ENCODE data around the gene SHISA8.
A peak's percentile ranks its signal among the peaks of the same experiment; 100 is the strongest.

The SHISA8 gene

DNA sequence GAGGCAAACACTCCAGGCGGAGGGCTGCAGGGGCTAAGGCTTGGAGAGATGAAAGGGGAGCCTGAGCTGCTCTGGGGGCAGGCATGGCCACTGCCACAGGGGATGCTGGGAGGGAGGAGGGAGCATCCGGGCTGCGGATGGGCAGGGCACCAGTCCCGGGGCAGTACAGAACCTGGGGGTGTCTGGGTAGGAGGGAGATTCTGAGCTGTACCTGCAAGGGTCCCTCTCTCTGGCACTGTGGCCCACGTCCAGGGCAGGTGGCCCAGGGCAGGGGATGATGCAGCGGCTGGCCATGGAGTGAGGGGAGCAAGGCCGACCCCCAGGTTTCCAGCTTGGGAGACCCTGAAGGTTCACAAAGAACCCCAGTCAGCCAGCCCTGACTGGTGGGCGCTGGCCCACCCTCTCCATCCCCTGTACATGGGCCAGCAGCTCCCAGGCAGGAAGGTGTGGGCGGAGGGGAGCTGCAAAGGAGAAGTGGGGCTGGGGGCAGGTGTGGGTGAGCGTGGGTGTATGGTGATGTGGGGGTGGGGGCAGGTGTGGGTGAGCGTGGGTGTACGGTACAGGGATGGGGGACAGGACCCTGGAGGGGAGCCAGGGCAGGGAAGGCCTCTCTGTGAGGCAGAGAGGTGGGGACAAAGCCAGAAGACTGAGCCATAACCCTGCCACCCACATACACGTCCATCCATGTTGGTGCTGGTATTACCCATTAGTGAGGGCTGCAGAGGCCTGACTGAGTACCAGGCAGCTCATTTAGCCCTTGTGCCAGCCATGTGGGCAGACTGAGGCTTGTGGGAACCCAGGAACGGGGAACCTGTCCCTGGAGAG is 13.9 kb upstream of the SHISA8 start:
- no peak overlapping the region for H3K27ac ChIP-seq (ENCODE audit: low read depth, low read length)
- H3K36me3 ChIP-seq (ENCODE audit: control insufficient read depth, insufficient read depth, low read length) = no peaks in the 10 kb centered on the region
- H3K4me3 ChIP-seq (ENCODE audit: low read length) = no peak overlapping the region
- H3K9ac ChIP-seq (ENCODE audit: low read length) = no peak overlapping the region
- H3K27me3 ChIP-seq (ENCODE audit: control insufficient read depth, insufficient read depth, low read length) = peaks cover 8% of the 10 kb centered on the region
- no peaks in the 10 kb centered on the region for H3K4me1 ChIP-seq (ENCODE audit: control insufficient read depth, insufficient read depth, low read length)

DNA sequence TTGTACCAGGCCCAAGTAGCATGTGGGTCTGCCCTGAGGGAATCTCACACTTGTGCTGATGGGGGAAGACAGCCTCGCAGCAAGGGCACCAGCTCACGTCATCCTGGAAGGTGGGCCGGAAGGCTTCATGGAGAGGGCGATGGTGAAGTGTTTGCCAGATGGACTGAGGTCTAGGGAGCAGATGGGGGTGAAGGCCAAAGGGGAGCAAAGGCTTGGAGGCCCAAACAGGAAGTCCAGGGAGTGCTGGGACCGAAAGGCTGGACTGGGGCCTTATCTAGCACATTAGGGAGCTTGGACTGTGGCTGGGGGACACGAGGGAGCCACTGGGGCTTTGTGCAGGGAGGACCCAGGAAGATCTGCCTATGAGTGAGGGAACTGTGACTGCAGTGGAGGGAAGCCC is 12.9 kb upstream of the SHISA8 start:
- no peak overlapping the region for H3K27ac ChIP-seq (ENCODE audit: low read depth, low read length)
- no peak overlapping the region for H3K4me3 ChIP-seq (ENCODE audit: low read length)
- no peak overlapping the region for H3K9ac ChIP-seq (ENCODE audit: low read length)
- no peaks in the 10 kb centered on the region for H3K4me1 ChIP-seq (ENCODE audit: control insufficient read depth, insufficient read depth, low read length)
- no peaks in the 10 kb centered on the region for H3K36me3 ChIP-seq (ENCODE audit: control insufficient read depth, insufficient read depth, low read length)
- H3K27me3 ChIP-seq (ENCODE audit: control insufficient read depth, insufficient read depth, low read length) = peaks cover 9% of the 10 kb centered on the region

GRCh38 chr22:41925783-41926460 is 11.0 kb upstream of the SHISA8 start:
- H3K9ac ChIP-seq (ENCODE audit: low read length) = peak overlapping the region; percentile 49
- no peaks in the 10 kb centered on the region for H3K36me3 ChIP-seq (ENCODE audit: control insufficient read depth, insufficient read depth, low read length)
- H3K27ac ChIP-seq (ENCODE audit: low read depth, low read length) = no peak overlapping the region
- H3K4me3 ChIP-seq (ENCODE audit: low read length) = peak overlapping the region; percentile 54
- no peaks in the 10 kb centered on the region for H3K4me1 ChIP-seq (ENCODE audit: control insufficient read depth, insufficient read depth, low read length)
- H3K27me3 ChIP-seq (ENCODE audit: control insufficient read depth, insufficient read depth, low read length) = peaks cover 10% of the 10 kb centered on the region

- Histone ChIP-seq H3K27me3 (ENCODE audit: control insufficient read depth, insufficient read depth, low read length) (peaks cover 12% of the 10 kb centered on the region), H3K4me3 (ENCODE audit: low read length) (no peak overlapping the region), H3K9ac (ENCODE audit: low read length) (no peak overlapping the region), H3K27ac (ENCODE audit: low read depth, low read length) (no peak overlapping the region), H3K4me1 (ENCODE audit: control insufficient read depth, insufficient read depth, low read length) (no peaks in the 10 kb centered on the region), H3K36me3 (ENCODE audit: control insufficient read depth, insufficient read depth, low read length) (no peaks in the 10 kb centered on the region)
Measured at GRCh38 chr22:41923595-41924276, 8.9 kb upstream of the SHISA8 start.

DNA sequence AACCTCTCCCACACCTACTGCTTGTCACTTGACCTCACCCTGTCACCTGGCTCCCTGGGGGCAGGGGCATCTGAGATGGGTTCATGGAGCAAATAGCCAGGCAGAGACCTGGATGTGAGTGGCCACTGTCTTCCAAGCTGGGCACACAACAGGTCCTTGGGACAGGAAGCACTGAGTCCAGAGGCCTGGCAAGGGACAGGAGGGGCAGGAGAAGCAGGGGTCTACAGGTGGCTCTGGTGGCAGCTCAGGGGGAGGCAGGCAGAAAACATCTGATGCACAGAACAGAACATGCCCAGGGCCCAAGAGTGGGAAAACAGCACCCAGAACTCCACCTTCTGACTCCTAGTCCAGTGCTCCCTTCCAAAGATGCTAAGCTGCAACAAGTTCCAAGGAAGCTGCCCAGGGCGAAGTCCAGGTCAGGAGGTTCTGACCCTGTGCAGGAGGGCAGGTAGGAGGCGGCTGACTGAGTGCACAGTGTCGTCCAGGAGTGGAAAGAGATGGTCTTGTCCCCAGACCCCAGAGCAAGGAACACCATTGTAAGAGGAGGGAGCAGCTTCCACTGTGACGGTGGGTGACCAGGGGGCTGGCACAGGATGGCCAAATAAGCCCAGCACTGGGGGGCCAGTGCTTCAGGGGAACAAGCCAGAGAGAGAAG is 8.2 kb upstream of the SHISA8 start:
- Histone ChIP-seq H3K9ac (ENCODE audit: low read length) (no peak overlapping the region), H3K36me3 (ENCODE audit: control insufficient read depth, insufficient read depth, low read length) (no peaks in the 10 kb centered on the region), H3K27ac (ENCODE audit: low read depth, low read length) (no peak overlapping the region), H3K4me1 (ENCODE audit: control insufficient read depth, insufficient read depth, low read length) (no peaks in the 10 kb centered on the region), H3K27me3 (ENCODE audit: control insufficient read depth, insufficient read depth, low read length) (peaks cover 15% of the 10 kb centered on the region), H3K4me3 (ENCODE audit: low read length) (no peak overlapping the region)

GRCh38 chr22:41922328-41922727 is 7.5 kb upstream of the SHISA8 start:
- H3K27me3 ChIP-seq (ENCODE audit: control insufficient read depth, insufficient read depth, low read length) = peaks cover 18% of the 10 kb centered on the region
- no peaks in the 10 kb centered on the region for H3K36me3 ChIP-seq (ENCODE audit: control insufficient read depth, insufficient read depth, low read length)
- H3K27ac ChIP-seq (ENCODE audit: low read depth, low read length) = no peak overlapping the region
- no peak overlapping the region for H3K9ac ChIP-seq (ENCODE audit: low read length)
- no peak overlapping the region for H3K4me3 ChIP-seq (ENCODE audit: low read length)
- H3K4me1 ChIP-seq (ENCODE audit: control insufficient read depth, insufficient read depth, low read length) = no peaks in the 10 kb centered on the region

DNA sequence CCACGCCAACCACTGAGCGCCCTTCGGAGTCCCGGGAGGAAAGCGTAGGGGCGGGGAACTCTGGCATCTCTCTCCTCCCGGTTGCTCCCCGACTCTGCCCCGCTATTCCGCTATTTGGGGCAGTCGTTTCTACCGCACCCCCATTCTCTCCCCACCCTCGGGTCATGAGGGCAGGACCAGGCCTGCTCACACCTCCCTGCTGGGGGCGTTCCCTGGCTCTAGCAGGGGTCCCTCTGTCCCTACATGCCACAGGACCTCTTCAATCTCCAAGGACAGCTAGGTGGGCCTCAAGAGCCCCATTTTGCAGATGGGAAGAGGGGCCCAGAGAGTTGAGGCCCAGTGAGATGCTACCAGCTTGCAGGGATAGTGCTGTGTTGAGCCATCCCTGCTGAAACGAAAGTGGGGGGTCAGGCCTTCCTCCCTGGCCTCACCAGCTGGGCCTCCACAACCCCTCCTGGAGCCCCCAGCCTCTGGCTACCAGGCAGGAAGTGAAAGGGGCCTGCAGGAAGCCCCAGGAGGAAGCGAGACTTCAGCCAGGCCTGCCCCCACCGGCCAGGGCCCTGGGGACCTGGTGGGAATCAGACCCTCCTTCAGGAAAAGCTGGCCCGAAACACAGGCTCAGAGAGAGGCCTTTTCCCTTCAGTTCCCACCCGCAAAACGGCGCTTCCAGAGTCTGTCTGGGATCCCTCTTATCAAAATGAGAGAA is 5.5 kb upstream of the SHISA8 start:
- peaks cover 20% of the 10 kb centered on the region for H3K27me3 ChIP-seq (ENCODE audit: control insufficient read depth, insufficient read depth, low read length)
- H3K27ac ChIP-seq (ENCODE audit: low read depth, low read length) = no peak overlapping the region
- H3K9ac ChIP-seq (ENCODE audit: low read length) = no peak overlapping the region
- peak overlapping the region; percentile 66 for H3K4me3 ChIP-seq (ENCODE audit: low read length)
- H3K36me3 ChIP-seq (ENCODE audit: control insufficient read depth, insufficient read depth, low read length) = no peaks in the 10 kb centered on the region
- H3K4me1 ChIP-seq (ENCODE audit: control insufficient read depth, insufficient read depth, low read length) = no peaks in the 10 kb centered on the region

DNA sequence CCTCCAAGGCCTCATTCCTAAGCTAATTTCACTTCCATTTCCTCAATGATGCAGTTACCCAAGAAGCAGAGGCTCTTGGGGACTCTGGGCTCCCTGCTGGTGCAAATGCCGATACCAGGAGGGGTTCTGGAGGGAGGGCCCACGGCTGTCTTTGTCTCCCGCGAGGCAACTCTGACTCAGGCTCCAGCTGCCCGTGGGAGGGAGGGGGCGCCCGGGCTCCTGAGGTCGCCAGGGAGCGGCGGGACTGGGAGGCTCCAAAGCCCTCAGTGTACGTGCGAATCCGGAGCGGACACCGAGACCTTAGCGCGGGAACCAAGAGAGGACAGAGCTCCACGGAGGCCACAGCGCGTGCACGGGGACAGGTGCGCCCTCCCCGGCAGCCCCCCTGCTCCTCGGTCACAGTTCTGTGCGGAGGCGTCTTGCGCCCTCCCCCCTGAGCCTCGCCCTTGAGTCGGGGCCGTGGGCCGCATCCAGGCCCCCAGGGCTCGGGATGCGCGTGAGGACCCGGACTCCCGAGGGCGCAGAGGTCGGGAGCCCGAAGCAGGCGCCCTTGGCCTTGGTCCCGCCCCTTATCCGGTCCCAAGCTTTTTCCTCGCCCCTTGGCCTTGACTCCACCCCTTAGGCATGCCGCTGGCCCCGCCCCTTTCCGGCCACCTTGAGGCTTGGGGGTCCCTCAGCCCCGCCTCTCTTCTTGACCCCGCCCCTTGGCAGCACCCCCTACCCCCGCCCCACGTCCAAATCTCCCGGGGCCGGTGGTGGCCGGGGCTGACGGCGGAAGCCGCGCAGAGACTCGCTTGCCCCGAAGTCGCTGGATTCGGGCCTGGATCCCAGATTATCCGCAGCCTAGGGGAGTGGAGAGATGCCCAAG is 4.7 kb upstream of the SHISA8 start:
- Histone ChIP-seq H3K4me3 (ENCODE audit: low read length) (peak overlapping the region; percentile 66), H3K4me1 (ENCODE audit: control insufficient read depth, insufficient read depth, low read length) (no peaks in the 10 kb centered on the region), H3K36me3 (ENCODE audit: control insufficient read depth, insufficient read depth, low read length) (no peaks in the 10 kb centered on the region), H3K27me3 (ENCODE audit: control insufficient read depth, insufficient read depth, low read length) (peaks cover 21% of the 10 kb centered on the region), H3K9ac (ENCODE audit: low read length) (no peak overlapping the region), H3K27ac (ENCODE audit: low read depth, low read length) (no peak overlapping the region)

- Histone ChIP-seq H3K9ac (ENCODE audit: low read length) (no peak overlapping the region), H3K27ac (ENCODE audit: low read depth, low read length) (no peak overlapping the region), H3K27me3 (ENCODE audit: control insufficient read depth, insufficient read depth, low read length) (peaks cover 26% of the 10 kb centered on the region), H3K4me1 (ENCODE audit: control insufficient read depth, insufficient read depth, low read length) (no peaks in the 10 kb centered on the region), H3K4me3 (ENCODE audit: low read length) (no peak overlapping the region), H3K36me3 (ENCODE audit: control insufficient read depth, insufficient read depth, low read length) (no peaks in the 10 kb centered on the region)
Measured at GRCh38 chr22:41917903-41918791, 3.3 kb upstream of the SHISA8 start.

DNA sequence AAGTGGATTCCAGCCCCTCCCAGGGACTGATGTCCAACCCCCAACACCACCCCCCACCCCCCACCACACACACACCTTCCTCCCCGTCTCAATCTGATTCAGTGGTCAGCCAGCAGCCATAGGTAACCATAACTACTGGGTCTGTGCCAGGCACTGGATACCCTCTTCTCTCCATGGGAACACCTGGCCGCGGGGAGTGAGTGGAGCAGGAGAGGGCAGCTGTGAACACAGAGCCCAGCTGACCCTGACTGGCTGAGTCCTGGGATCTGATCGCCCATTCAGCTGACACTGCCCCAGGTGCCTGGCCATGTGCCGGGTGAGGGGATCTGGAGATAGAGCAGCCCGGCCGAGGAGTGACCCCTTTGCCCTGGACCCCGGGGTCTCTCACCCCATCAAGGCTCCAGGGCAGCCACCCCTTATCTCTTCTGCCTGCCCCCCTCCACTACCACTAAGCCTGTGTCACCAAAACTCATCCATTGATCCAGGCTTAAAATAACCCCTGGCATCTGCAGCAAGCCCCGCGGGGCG is 2.6 kb upstream of the SHISA8 start:
- Histone ChIP-seq H3K9ac (ENCODE audit: low read length) (no peak overlapping the region), H3K4me1 (ENCODE audit: control insufficient read depth, insufficient read depth, low read length) (no peaks in the 10 kb centered on the region), H3K27ac (ENCODE audit: low read depth, low read length) (no peak overlapping the region), H3K4me3 (ENCODE audit: low read length) (no peak overlapping the region), H3K27me3 (ENCODE audit: control insufficient read depth, insufficient read depth, low read length) (peaks cover 31% of the 10 kb centered on the region), H3K36me3 (ENCODE audit: control insufficient read depth, insufficient read depth, low read length) (no peaks in the 10 kb centered on the region)

Data from rectal smooth muscle tissue (tissue), 1 donor.